GM12878 (cell line): ENCODE data around the gene PITPNB. TPM values are rescaled to one million over a fixed set of nuclear protein-coding genes. Genes with fewer than 3 reads are reported as not detected.

Experiments used
- ATAC-seq: fragments of 200-7000 bp; cut with Tn5 transposase; 3 replicates; pipeline ENCODE4 v1.9.1; 2020; ENCODE audit warnings: mild to moderate bottlenecking, moderate library complexity
- BruUV-seq: library from RNA; stranded (reverse); fragments of 400-500 nt; replicated peaks from 2 replicates; lab custom pipeline; 2021; lab: Mats Ljungman, UMichigan
- CTCF ChIA-PET: fragments of 300-600 bp; sonication (Branson Sonifier 250); formaldehyde crosslinking; extraction: SDS; loops from one replicate; lab custom pipeline; 2021; ENCODE audit warnings: inconsistent platforms; lab: Yijun Ruan, JAX
- POLR2A ChIA-PET: fragments of 350-600 bp; formaldehyde crosslinking; extraction: SDS; loops from one replicate; lab custom pipeline; 2021; ENCODE audit warnings: inconsistent platforms; lab: Charles Lee
- RAD21 ChIA-PET: fragments of 300-600 bp; sonication (Branson Sonifier 250); formaldehyde crosslinking; loops from one replicate; lab custom pipeline; 2023; ENCODE audit warnings: antibody characterized with exemption; ENCODE audit not compliant: unreplicated experiment; lab: Charles Lee
- SMC1A ChIA-PET: fragments of 300-600 bp; sonication (Branson Sonifier 250); formaldehyde crosslinking; loops from one replicate; lab custom pipeline; 2023; ENCODE audit not compliant: unreplicated experiment, uncharacterized antibody; lab: Charles Lee
- DNase-seq: peaks from one replicate; pipeline ENCODE4 v3.0.0-alpha.2; 2011; ENCODE audit warnings: low read depth, low spot score
- FAIRE-seq: peaks from 3 replicates; lab custom pipeline; 2011; peaks lifted over from hg19 to GRCh38; lab: Jason Lieb, UNC
- H2AFZ ChIP-seq: 2 replicates; pipeline ENCODE4 v1.6.0; 2011; ENCODE audit warnings: low read depth, low read length, control low read depth; ENCODE audit not compliant: control insufficient read depth
- H3K27ac ChIP-seq: 2 replicates; pipeline ENCODE4 v1.5.1; 2011; ENCODE audit warnings: control low read depth; ENCODE audit not compliant: control insufficient read depth, insufficient read depth
- H3K27me3 ChIP-seq, 2 experiments: replicated peaks in 1 of 2; 2 replicates each; pipeline versions ENCODE4 v1.6.0 to v1.6.1; 2011; ENCODE audit warnings: low read length in 1 of 2; ENCODE audit not compliant: control insufficient read depth in 2 of 2, insufficient read depth in 2 of 2
- H3K36me3 ChIP-seq, 2 experiments: 2 replicates each; pipeline ENCODE4 v1.5.1; 2011; ENCODE audit warnings: low read length in 1 of 2; ENCODE audit not compliant: control insufficient read depth in 2 of 2, insufficient read depth in 2 of 2
- H3K4me1 ChIP-seq: 2 replicates; pipeline ENCODE4 v1.6.1; 2011; ENCODE audit warnings: mild to moderate bottlenecking, low read length, moderate library complexity, mixed read lengths; ENCODE audit not compliant: control insufficient read depth, insufficient read depth
- H3K4me2 ChIP-seq: 2 replicates; pipeline ENCODE4 v1.6.0; 2011; ENCODE audit warnings: control low read depth; ENCODE audit not compliant: control insufficient read depth, insufficient read depth
- H3K4me3 ChIP-seq: fragments of 200-600 bp; sonication (generic); 2 replicates; pipeline ENCODE4 v1.5.1; 2016
- H3K79me2 ChIP-seq: 2 replicates; pipeline ENCODE4 v1.6.0; 2011; ENCODE audit warnings: low read length; ENCODE audit not compliant: control insufficient read depth, insufficient read depth
- H3K9ac ChIP-seq: 2 replicates; pipeline ENCODE4 v1.8.0; 2011; ENCODE audit warnings: low read length, control low read depth, mixed read lengths; ENCODE audit not compliant: control insufficient read depth, insufficient read depth
- H3K9me3 ChIP-seq: replicated peaks from 3 replicates; pipeline ENCODE4 v1.5.1; 2011; ENCODE audit warnings: mild to moderate bottlenecking, low read length; ENCODE audit not compliant: control insufficient read depth, insufficient read depth
- H4K20me1 ChIP-seq: 2 replicates; pipeline ENCODE4 v1.6.0; 2011; ENCODE audit not compliant: control insufficient read depth, insufficient read depth
- EP300 ChIP-seq, 2 experiments: fragments of 150-350 bp in 1 of 2; IDR thresholded peaks; 2 replicates each; pipeline ENCODE4 v1.6.1; 2011 to 2012; ENCODE audit warnings: low read depth in 2 of 2, low read length in 2 of 2, borderline replicate concordance in 1 of 2, improper control_type of control experiment in 1 of 2, inconsistent platforms in 1 of 2; ENCODE audit not compliant: control insufficient read depth in 1 of 2
- REST ChIP-seq: IDR thresholded peaks from 2 replicates; pipeline ENCODE4 v1.6.1; 2012; ENCODE audit warnings: mild to moderate bottlenecking, low read depth, low read length
- SIX5 ChIP-seq: IDR thresholded peaks from 2 replicates; pipeline ENCODE4 v1.6.1; 2011; ENCODE audit warnings: mild to moderate bottlenecking, low read depth, low read length, moderate library complexity; ENCODE audit not compliant: severe bottlenecking
- WGBS: methylation state at CpG from one replicate; pipeline ENCODE4 v1.1.6; 2016; ENCODE audit warnings: low lambda C conversion rate; ENCODE audit not compliant: insufficient replicate concordance, insufficient coverage; ENCODE audit errors: missing lambda C conversion rate; 5-methylcytosine and 5-hydroxymethylcytosine counted together
- in situ Hi-C: fragments of 300-500 bp; cut with MboI; formaldehyde crosslinking; loops from 9 replicates; pipeline ENCODE4 v1.14.3; 2018; ENCODE audit warnings: mixed read lengths
- intact Hi-C: fragments of 100-400 bp; cut with micrococcal nuclease; formaldehyde crosslinking; loops from one replicate; pipeline ENCODE4 v1.14.2; 2022; ENCODE audit not compliant: unreplicated experiment
- polyA plus RNA-seq, 11 experiments: library from polyadenylated mRNA; depleted of rRNA in 4 of 11; unstranded in 6 of 11; stranded (reverse) in 5 of 11; fragments of >200 nt; fragmentation: Nextera tagmentation in 4 of 11; fragmentation: Illumina TruSeq in 1 of 11; extraction: Ambion mirVana in 4 of 11; extraction: Trizol in 1 of 11; gene quantifications; 1 replicate in 1 of 11; 2 replicates in 10 of 11; pipeline versions ENCODE4 v1.2.1 to v1.2.3, GENCODE V29; 2011 to 2016; ENCODE audit warnings: inconsistent platforms in 2 of 11, missing spikeins in 2 of 11, low read depth in 1 of 11
- total RNA-seq, 4 experiments: library from RNA; depleted of rRNA in 3 of 4; stranded (reverse); fragments of >200 nt in 3 of 4; fragmentation: Illumina TruSeq in 1 of 4; extraction: Trizol in 1 of 4; gene quantifications; 2 replicates each; pipeline versions ENCODE4 v1.2.1 to v1.2.3, GENCODE V29; 2013 to 2021

Gene PITPNB
- total and polyA plus RNA-seq, 10 of the 15 experiments (the other 5 are each of a cell fraction or from before 2014, with no cell fraction given), result 19.7 to 116 (median 64.9) TPM

GRCh38 chr22:27892064-27892463, 27.0 kb downstream of the PITPNB start (continued):
- TF ChIP-seq EP300 (IDR thresholded peaks at IDR 0.05; ENCODE audit: borderline replicate concordance in 1 of 2, control insufficient read depth in 1 of 2, low read depth in 2 of 2, low read length in 2 of 2), result no peak

GRCh38 chr22:27888310-27888709, 30.7 kb downstream of the PITPNB start:
- ChIA-PET SMC1A (interaction anchor here (1.1 to 2.6 kb wide), 7 partner anchors 10 to 42 kb away, joined by 3 to 9 read pairs (median 4); partner anchors contain the start of gene PITPNB), CTCF (interaction anchor here (0.9 to 5.1 kb wide), 7 partner anchors 12 to 114 kb away, joined by 3 to 41 read pairs (median 8); partner anchors contain the start of gene PITPNB), POLR2A (interaction anchor here (1.0 kb wide), 1 partner anchor 26 kb away, joined by 3 read pairs; no protein-coding TSS in a partner anchor), RAD21 (interaction anchor here (0.6 to 3.4 kb wide), 3 partner anchors 10 to 57 kb away, joined by 3 to 21 read pairs (median 4); partner anchors contain the start of gene PITPNB)
- no peak overlapping the region for H3K4me3 ChIP-seq
- H3K9me3 ChIP-seq, result no peaks in the 10 kb centered on the region
- peaks cover 20 to 51% of the 10 kb centered on the region in 2 experiments for H3K36me3 ChIP-seq
- H3K4me1 ChIP-seq, result no peaks in the 10 kb centered on the region
- DNase-seq, result no peak
- H3K79me2 ChIP-seq, result peaks cover 2% of the 10 kb centered on the region
- intact Hi-C loops, result no loop called here
- no peak overlapping the region for H2AFZ ChIP-seq
- no peaks in the 10 kb centered on the region for H3K27me3 ChIP-seq
- in situ Hi-C loops, result loop anchor here (5.0 kb wide), 1 partner anchor 119 kb away; no protein-coding TSS in a partner anchor
- no peaks in the 10 kb centered on the region; the same call in 1 of the 2 replicates for H4K20me1 ChIP-seq
- no TSS peak for BruUV-seq
- TF ChIP-seq REST, result no peak
- TF ChIP-seq SIX5, result no peak
- no peak overlapping the region for H3K27ac ChIP-seq
- no peak overlapping the region for H3K4me2 ChIP-seq
- FAIRE-seq, result no peak
- WGBS, result 92% methylated on average over 1 of the region's 1 CpG
- no peak overlapping the region for H3K9ac ChIP-seq
- ATAC-seq, result no peak
